ENCODE measurements around the gene LTB.

Gene LTB

GRCh38 chr6:31541658-31542521, 40.3 kb downstream of the LTB start, which contains the start of gene DDX39B (continued):
- TF ChIP-seq ZBTB26 (tag by site-specific recombination; optimal IDR thresholded peaks at IDR 0.05) (peak; percentile 74), ZBTB10 (tag by site-specific recombination; IDR thresholded peaks at IDR 0.05) (peak; percentile 76), ZBTB49 (tag by site-specific recombination; IDR thresholded peaks at IDR 0.05; ENCODE audit: low read depth) (no peak), BCL11A (tag by site-specific recombination; IDR thresholded peaks at IDR 0.05; ENCODE audit: low read depth) (no peak), ATF2 (tag by site-specific recombination; IDR thresholded peaks at IDR 0.05; ENCODE audit: low read depth) (no peak), ZNF239 (tag by site-specific recombination; IDR thresholded peaks at IDR 0.05) (no peak), EGR2 (tag by site-specific recombination; IDR thresholded peaks at IDR 0.05; ENCODE audit: low read depth) (no peak), TSHZ1 (tag by site-specific recombination; IDR thresholded peaks at IDR 0.05; ENCODE audit: borderline replicate concordance) (no peak), ZNF513 (tag by site-specific recombination; IDR thresholded peaks at IDR 0.05) (peak; percentile 27; the same call in 1 of the 2 replicates), ZNF549 (tag by site-specific recombination; IDR thresholded peaks at IDR 0.05) (no peak), GFI1B (tag by site-specific recombination; IDR thresholded peaks at IDR 0.05) (peak; percentile 28; the same call in 1 of the 2 replicates), ZNF785 (tag by site-specific recombination; IDR thresholded peaks at IDR 0.05) (peak; percentile 47; the same call in 1 of the 2 replicates), ZNF585B (tag by site-specific recombination; IDR thresholded peaks at IDR 0.05) (no peak), ZNF529 (tag by site-specific recombination; IDR thresholded peaks at IDR 0.05; ENCODE audit: insufficient replicate concordance) (no peak), ZNF76 (tag by site-specific recombination; IDR thresholded peaks at IDR 0.05; ENCODE audit: borderline replicate concordance, low read depth) (peak; percentile 87), ZNF18 (tag by site-specific recombination; IDR thresholded peaks at IDR 0.05) (no peak), ZNF138 (tag by site-specific recombination; IDR thresholded peaks at IDR 0.05; ENCODE audit: borderline replicate concordance) (no peak), ZNF211 (tag by site-specific recombination; IDR thresholded peaks at IDR 0.05; ENCODE audit: low read depth) (no peak), ZBTB48 (tag by site-specific recombination; IDR thresholded peaks at IDR 0.05) (peak; percentile 66), ZNF792 (tag by site-specific recombination; IDR thresholded peaks at IDR 0.05) (no peak), KLF9 (tag by site-specific recombination; IDR thresholded peaks at IDR 0.05; ENCODE audit: low read depth) (peak; percentile 24; the same call in 1 of the 2 replicates), TCF7L2 (IDR thresholded peaks at IDR 0.05; ENCODE audit: borderline replicate concordance, low read depth, low read length) (no peak), ZNF837 (tag by site-specific recombination; IDR thresholded peaks at IDR 0.05) (no peak)

All from HEK293 (cell line).